Kidney (tissue), 14 donors: ENCODE results near the gene NLGN1. TPM values are rescaled to one million over a fixed set of nuclear protein-coding genes. Genes with fewer than 3 reads are reported as not detected.
A peak's percentile ranks its signal among the peaks of the same experiment; 100 is the strongest.

ENCODE experiments used
- DNase-seq, 5 donors: peaks; one replicate each; pipeline ENCODE4 v3.0.0-alpha.2; 2013 to 2020
- FAIRE-seq: peaks from 2 replicates; lab custom pipeline; 2012; peaks lifted over from hg19 to GRCh38; lab: Jason Lieb, UNC
- H3K27ac ChIP-seq, 2 donors: one replicate each; pipeline ENCODE4 v1.7.0; 2013; ENCODE audit warnings: low read depth in 2 of 2, low read length in 2 of 2, inconsistent platforms in 1 of 2
- H3K27me3 ChIP-seq: one replicate; pipeline ENCODE4 v1.7.1; 2013; ENCODE audit warnings: low read length, inconsistent platforms; ENCODE audit not compliant: control insufficient read depth, insufficient read depth
- H3K36me3 ChIP-seq, 3 donors: one replicate each; pipeline versions ENCODE4 v1.7.0 to v1.7.1; 2013; ENCODE audit warnings: low read length in 3 of 3, control low read depth in 1 of 3, inconsistent platforms in 1 of 3; ENCODE audit not compliant: insufficient read depth in 3 of 3, control insufficient read depth in 2 of 3
- H3K4me1 ChIP-seq, 3 donors: one replicate each; pipeline versions ENCODE4 v1.7.0 to v1.7.1; 2013; ENCODE audit warnings: low read length in 3 of 3, inconsistent platforms in 1 of 3, low read depth in 1 of 3; ENCODE audit not compliant: control insufficient read depth in 2 of 3, insufficient read depth in 2 of 3
- H3K4me3 ChIP-seq, 3 donors: one replicate each; pipeline versions ENCODE4 v1.7.0 to v1.8.1; 2013; ENCODE audit warnings: low read length in 3 of 3, control low read depth in 1 of 3, inconsistent platforms in 1 of 3
- H3K9ac ChIP-seq, 3 donors: one replicate each; pipeline versions ENCODE4 v1.7.0 to v1.7.1; 2013; ENCODE audit warnings: low read length in 3 of 3, control low read depth in 1 of 3, inconsistent platforms in 1 of 3
- H3K9me3 ChIP-seq, 3 donors: one replicate each; pipeline versions ENCODE4 v1.7.0 to v1.7.1; 2013; ENCODE audit warnings: low read length in 3 of 3, control low read depth in 1 of 3, inconsistent platforms in 1 of 3; ENCODE audit not compliant: control insufficient read depth in 2 of 3, insufficient read depth in 1 of 3
- intact Hi-C: fragments of 100-400 bp; cut with DNase I; formaldehyde crosslinking; loops from one replicate; pipeline ENCODE4 v1.11.1; 2022
- polyA plus RNA-seq: library from polyadenylated mRNA; stranded (reverse); fragments of 350-450 nt; fragmentation: Illumina TruSeq; extraction: RNeasy Lipid Tissue Mini Kit (QIAGEN cat#74804); gene quantifications from one replicate; pipeline ENCODE4 v1.2.3, GENCODE V29; 2014; ENCODE audit warnings: low read depth, low replicate concordance; ENCODE audit not compliant: insufficient read depth
- total RNA-seq: library from RNA; stranded (reverse); fragmentation: NEBNext Ultra II Directional; extraction: Animal tissue kit (Norgen Biotek cat#: 25700); gene quantifications from one replicate; pipeline ENCODE4 v1.2.1, GENCODE V29; 2021
- TF ChIP-seq, protein P1 (sequence below): IDR thresholded peaks from 3 replicates; pipeline ENCODE4 v1.5.1; 2012; ENCODE audit warnings: mild to moderate bottlenecking, moderate library complexity, borderline replicate concordance; ENCODE audit not compliant: insufficient read depth; ENCODE audit errors: extremely low read depth
- donor health status: control.
- donor health status: control.
- donor health status: control.
- donor health status: control.
- donor health status: control.
- donor health status: DM: yes; HTN: yes; CAD: no.
- donor health status: Normal renal cell carcinoma (clear cell type).

The NLGN1 gene
- total and polyA plus RNA-seq, 2 donors from 2014 or later, result 0.49 to 19.4 TPM

- no peak overlapping the region for H3K4me3 ChIP-seq
- FAIRE-seq (no peak), DNase-seq (no peak)
- no peaks in the 10 kb centered on the region for H3K36me3 ChIP-seq
- H3K9me3 ChIP-seq, result no peaks in the 10 kb centered on the region
- H3K27ac ChIP-seq, result no peak overlapping the region
- H3K27me3 ChIP-seq, result no peaks in the 10 kb centered on the region
- TF ChIP-seq, protein P1, sequence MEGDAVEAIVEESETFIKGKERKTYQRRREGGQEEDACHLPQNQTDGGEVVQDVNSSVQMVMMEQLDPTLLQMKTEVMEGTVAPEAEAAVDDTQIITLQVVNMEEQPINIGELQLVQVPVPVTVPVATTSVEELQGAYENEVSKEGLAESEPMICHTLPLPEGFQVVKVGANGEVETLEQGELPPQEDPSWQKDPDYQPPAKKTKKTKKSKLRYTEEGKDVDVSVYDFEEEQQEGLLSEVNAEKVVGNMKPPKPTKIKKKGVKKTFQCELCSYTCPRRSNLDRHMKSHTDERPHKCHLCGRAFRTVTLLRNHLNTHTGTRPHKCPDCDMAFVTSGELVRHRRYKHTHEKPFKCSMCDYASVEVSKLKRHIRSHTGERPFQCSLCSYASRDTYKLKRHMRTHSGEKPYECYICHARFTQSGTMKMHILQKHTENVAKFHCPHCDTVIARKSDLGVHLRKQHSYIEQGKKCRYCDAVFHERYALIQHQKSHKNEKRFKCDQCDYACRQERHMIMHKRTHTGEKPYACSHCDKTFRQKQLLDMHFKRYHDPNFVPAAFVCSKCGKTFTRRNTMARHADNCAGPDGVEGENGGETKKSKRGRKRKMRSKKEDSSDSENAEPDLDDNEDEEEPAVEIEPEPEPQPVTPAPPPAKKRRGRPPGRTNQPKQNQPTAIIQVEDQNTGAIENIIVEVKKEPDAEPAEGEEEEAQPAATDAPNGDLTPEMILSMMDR, result no peak
- H3K9ac ChIP-seq, result no peak overlapping the region
- intact Hi-C loops, result no loop called here
- no peaks in the 10 kb centered on the region for H3K4me1 ChIP-seq
Observed at GRCh38 chr3:173814809-173815208, 417.3 kb downstream of the NLGN1 start.

- DNase-seq, result no peak
- H3K4me3 ChIP-seq, result no peak overlapping the region
Observed at GRCh38 chr3:173819368-173819767, 421.8 kb downstream of the NLGN1 start.

GRCh38 chr3:173823911-173824460 lies 426.4 kb downstream of the NLGN1 start:
- Histone ChIP-seq H3K27ac (no peak overlapping the region), H3K9ac (no peak overlapping the region), H3K9me3 (no peaks in the 10 kb centered on the region), H3K27me3 (no peaks in the 10 kb centered on the region), H3K4me1 (no peaks in the 10 kb centered on the region), H3K36me3 (no peaks in the 10 kb centered on the region), H3K4me3 (no peak overlapping the region)
- intact Hi-C loops, result no loop called here
- DNase-seq (no peak), FAIRE-seq (peak; percentile 82)
- TF ChIP-seq, protein P1, result no peak

More at GRCh38 chr3:173819368-173819767, 421.8 kb downstream of the NLGN1 start:
- H3K27ac ChIP-seq, result no peak overlapping the region
- no peak for FAIRE-seq
- no peaks in the 10 kb centered on the region for H3K9me3 ChIP-seq
- TF ChIP-seq, protein P1, result no peak
- H3K9ac ChIP-seq, result no peak overlapping the region
- no peaks in the 10 kb centered on the region for H3K27me3 ChIP-seq
- H3K36me3 ChIP-seq, result no peaks in the 10 kb centered on the region
- no peaks in the 10 kb centered on the region for H3K4me1 ChIP-seq
- intact Hi-C loops, result no loop called here

- Histone ChIP-seq H3K9me3 (no peaks in the 10 kb centered on the region), H3K27me3 (no peaks in the 10 kb centered on the region), H3K36me3 (no peaks in the 10 kb centered on the region), H3K9ac (no peak overlapping the region), H3K4me3 (no peak overlapping the region), H3K4me1 (no peaks in the 10 kb centered on the region), H3K27ac (no peak overlapping the region)
- intact Hi-C loops, result no loop called here
- TF ChIP-seq, protein P1, result no peak
- no peak for DNase-seq
- FAIRE-seq, result no peak
Observed at GRCh38 chr3:173825730-173826129, 428.2 kb downstream of the NLGN1 start.
